Measurements from ENCODE around the gene CSDE1.

- TF ChIP-seq CTCF (IDR thresholded peaks at IDR 0.05; ENCODE audit: low read depth, low read length, poor library complexity, severe bottlenecking) (no peak), EZH2phosphoT487 (IDR thresholded peaks at IDR 0.05; ENCODE audit: borderline replicate concordance, low read length) (no peak)
Observed at GRCh38 chr1:114695430-114696058, 62.2 kb downstream of the CSDE1 start, which contains the start of gene AMPD1.
